G401 (cell line): Measurements from ENCODE around the gene KCNG4. TPM values are rescaled to one million over a fixed set of nuclear protein-coding genes. Genes with fewer than 3 reads are reported as not detected.

Experiments
- DNase-seq: peaks from one replicate; pipeline ENCODE4 v3.0.0-alpha.2; 2015; ENCODE audit warnings: low spot score
- in situ Hi-C: cut with HindIII; loops from 2 replicates; pipeline ENCODE4 v1.10.0; 2016; ENCODE audit warnings: low sequenced_read_pairs, mixed read lengths
- total RNA-seq: library from RNA; depleted of rRNA; stranded (reverse); fragments of >200 nt; shearing (Covaris generic); gene quantifications from 2 replicates; pipeline ENCODE4 v1.2.3, GENCODE V29; 2014

KCNG4 gene
- total RNA-seq, 1 experiment from 2014 or later = not detected

DNA sequence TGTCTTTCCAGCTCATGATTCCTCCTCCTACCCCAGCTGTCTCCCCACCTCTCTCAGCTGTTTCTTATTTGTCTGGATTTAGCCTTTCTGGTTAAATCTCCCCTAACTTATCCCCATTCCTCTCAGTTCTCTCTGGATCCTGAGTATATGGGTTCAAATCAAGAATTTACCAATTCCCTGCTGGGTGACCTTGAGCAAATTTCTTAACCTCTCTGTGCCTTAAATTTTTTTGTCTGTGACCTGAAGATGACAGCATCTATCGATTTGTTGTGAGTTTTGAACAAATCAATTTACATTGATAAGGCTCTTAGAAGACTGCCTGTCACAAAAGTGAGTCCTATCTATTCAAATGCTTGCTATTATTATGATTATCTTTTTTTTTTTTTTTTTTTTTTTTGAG is 2.0 kb upstream of the KCNG4 start:
- in situ Hi-C loops = no loop called here
- DNase-seq = no peak

DNA sequence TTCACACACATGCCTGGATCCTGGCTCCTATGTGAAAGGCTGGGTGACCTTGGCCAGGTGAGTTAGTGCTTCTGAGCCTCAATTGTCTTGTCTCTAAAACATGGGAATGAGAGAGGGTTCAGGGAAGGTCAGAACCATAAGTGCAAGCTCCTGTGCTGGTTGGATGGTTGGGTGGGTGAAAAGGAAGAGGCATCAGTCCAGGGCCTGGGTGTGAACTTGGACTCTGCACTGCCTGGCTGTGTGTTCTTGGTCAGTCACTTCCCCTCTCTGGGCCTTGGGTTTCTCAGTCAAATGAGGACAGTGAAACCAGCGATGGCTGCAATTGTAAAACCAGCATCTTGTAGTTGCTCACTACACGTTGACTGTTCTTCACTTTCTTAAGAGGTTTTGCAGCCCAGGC is 643 bp upstream of the KCNG4 start:
- in situ Hi-C loops = no loop called here
- DNase-seq = no peak

DNA sequence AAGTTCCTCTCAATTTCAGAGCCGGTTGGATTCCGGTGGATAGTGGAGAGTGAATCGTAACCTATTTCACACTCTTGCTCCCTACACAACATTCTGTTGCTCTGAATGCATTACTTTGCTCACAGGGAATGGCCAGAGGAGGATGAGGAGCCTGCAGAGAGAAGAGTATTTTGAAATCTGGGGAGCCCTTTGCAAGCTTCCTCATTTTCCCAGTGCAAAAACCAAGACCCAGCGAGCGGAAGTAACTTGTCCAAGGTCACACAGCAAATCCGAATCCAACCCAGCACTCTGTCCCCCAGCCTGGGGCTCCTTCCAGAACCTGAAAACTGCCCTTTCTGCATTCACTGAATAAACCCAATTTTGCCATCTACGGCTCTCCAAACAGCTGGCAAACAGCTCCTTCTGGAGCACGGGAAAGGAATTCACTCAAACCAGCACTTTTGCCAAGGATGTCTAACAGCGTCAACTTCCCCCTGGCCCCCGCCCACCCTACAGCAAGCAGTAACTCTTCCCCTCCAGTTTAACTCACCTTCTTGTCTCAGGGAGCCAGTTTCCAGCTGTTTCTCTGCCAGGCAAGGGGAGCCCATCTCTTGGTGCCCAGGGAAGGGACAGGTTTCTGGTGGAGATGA is 557 bp downstream of the KCNG4 start:
- in situ Hi-C loops = no loop called here
- DNase-seq = no peak

DNA sequence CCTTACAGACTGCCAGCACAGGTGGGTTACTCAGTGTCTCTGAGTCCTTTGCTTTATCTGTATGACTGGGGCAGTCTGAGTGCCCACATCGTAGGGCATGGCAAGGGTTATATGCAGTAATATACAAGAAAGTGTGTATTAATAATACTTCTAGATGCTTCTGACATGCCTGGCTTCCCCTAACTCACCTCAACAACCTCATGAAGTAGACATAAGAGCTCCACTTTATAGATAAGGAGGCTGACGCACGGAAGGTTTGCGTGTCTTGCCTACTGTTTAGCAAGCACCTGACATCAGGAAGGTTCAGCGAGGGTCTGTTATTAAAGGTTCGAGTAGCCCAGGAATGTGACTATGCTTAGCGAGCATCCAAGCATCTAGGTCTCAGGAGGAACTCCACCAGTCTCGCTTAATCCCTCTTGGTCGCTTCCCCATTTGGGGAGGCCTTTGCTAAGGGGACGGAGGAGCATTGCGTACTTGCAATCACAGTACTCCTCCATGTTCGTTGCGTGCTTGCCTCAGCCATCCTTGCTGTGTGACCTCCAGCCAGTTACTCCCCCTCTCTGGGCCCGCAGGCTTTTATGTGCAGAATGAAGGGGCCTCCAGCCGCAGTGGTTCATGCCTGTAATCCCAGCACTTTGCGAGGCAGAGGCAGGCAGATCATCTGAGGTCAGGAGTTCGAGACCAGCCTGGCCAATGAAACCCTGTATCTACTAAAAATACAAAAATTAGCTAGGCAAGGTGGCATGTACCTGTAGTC is 1.6 kb downstream of the KCNG4 start:
- in situ Hi-C loops = no loop called here

DNA sequence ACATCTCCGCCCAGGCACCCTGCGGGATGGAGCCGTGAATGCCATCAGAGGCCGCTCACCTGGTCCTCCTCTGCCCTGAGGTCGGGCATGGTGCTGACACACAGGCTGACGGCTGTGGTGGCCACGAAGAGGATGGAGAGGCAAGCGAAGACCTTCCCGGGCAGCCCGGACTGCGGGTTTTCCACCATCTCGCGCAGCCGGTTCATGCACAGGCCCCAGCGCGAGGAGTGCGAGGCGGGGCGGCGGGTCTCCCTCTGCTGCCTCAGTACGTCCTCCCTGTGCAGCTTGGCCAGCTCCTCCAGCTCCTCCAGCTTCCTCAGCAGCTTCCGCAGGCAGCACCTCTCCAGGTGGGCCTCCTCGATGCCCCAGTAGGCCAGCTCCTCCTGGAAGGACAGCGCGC is 3.1 kb downstream of the KCNG4 start:
- in situ Hi-C loops = no loop called here
- DNase-seq = no peak

More for the DNA sequence above, 1.6 kb downstream of the KCNG4 start:
- no peak for DNase-seq

DNA sequence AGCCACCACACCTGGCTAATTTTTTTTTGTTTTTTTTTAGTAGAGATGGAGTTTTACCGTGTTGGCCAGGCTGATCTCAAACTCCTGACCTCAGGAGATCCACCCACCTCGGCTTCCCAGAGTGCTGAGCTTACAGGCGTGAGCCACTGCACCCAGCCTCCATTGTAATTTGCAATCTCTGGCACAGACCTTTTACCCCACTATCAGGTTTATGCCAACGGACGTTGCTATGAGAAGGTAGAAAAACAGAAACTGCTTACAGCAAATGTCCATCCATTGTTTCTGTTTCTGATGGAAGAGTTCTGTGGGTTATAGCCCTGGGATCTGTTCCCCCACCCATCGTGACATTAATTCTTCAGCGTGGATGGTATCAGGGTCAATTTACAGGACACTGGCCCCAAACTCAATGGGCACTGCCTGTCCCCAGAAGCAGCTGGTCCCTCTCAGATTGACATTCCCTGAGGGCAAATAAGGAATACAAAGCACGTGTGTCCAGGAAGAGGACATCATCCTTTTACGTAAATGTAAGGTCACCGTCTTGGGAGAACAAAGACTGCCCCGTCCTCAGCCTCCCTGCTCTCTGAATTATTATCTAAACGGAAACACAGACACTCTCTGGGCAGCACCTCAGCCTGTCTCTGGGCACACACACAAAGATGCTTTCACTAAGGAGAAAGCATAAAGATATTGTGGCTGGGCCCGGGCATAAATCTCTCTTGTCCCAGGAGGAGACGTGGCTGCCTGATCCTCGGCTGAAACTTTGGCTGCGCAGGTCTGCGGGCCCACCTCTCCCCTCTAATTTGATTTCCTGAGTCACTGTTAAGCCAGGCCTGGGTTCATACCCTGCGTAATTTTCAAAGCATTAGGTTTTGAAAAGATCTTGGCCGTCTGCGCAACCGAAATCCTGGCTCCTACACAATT is 5.2 kb downstream of the KCNG4 start:
- in situ Hi-C loops = no loop called here
- no peak for DNase-seq

DNA sequence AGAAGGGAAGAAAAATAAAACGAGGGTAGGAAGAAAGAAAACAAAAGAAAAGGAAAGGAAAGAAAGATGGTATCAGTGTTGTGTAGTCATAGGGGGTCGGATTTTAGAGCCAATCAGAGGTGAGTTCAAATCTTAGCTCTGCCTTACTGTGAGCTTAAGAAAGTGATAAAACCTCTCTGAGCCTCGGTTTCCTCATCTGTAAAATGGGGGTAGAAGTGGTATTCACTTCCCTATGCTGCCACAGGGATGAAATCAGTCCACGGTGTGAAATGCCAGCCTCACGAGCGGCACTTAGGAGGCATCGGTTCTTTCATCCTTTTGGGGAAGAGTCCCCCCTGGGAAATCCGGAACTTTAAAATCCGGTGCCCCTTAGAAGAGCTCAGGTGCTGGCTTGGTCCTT is 6.1 kb downstream of the KCNG4 start:
- in situ Hi-C loops = no loop called here
- no peak for DNase-seq

DNA sequence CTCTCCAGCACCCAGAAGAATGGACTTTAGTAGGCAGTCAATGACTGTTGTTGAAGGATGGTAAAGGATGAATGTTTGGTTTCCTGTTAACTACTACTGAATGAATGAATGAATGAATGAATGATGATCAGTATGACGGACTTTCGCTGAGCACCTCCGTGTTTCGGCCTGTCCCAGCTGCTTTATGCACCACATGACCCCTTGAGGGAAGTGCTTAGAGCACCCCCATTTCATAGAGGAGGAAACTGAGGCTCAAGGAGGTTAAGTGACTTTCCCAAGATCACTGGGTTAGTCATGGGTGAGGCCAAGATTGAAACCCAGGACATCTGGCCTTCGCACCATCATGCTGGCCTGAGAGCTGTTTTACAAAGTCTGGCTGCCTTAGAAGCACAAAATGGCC is 6.8 kb downstream of the KCNG4 start:
- in situ Hi-C loops = no loop called here
- DNase-seq = no peak

DNA sequence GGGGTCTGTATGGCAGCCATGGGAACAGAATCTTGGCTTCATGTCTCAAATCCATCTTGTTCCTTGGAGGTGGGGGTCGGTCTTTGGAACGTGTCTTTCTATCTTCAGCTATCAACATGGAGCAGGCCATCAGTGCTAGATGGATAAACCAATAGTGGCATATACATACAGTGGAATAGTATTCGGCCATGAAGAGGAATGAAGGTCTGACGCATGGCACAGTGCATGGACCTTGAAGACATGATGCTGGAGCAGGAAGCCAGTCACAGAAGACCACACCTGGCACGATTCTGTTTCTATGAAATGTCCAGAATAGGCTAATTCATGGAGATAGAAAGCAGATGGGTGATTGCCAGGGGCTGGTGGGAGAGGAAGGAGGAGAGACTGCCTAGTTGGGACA is 7.8 kb downstream of the KCNG4 start:
- no peak for DNase-seq
- in situ Hi-C loops = no loop called here

DNA sequence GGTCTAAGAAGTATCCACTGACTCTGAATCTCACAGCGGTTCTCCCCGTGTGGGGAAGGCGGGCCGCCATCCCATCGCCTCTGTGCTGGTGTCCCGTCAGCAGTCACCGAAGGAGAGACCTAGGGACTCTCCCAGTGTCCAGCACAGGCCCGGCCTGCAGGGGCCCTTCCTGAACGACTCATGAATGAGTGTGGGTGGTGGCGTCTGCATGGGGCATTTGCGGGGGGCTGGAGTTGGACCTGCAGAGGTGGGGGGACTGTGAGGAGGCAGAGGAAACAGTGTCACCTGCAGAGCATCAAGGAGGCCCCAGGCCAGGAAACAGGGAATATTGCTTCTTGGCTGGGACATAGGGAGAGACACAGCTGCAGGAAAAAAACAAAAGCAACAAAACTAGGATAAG is 10.3 kb downstream of the KCNG4 start:
- in situ Hi-C loops = no loop called here
- no peak for DNase-seq

DNA sequence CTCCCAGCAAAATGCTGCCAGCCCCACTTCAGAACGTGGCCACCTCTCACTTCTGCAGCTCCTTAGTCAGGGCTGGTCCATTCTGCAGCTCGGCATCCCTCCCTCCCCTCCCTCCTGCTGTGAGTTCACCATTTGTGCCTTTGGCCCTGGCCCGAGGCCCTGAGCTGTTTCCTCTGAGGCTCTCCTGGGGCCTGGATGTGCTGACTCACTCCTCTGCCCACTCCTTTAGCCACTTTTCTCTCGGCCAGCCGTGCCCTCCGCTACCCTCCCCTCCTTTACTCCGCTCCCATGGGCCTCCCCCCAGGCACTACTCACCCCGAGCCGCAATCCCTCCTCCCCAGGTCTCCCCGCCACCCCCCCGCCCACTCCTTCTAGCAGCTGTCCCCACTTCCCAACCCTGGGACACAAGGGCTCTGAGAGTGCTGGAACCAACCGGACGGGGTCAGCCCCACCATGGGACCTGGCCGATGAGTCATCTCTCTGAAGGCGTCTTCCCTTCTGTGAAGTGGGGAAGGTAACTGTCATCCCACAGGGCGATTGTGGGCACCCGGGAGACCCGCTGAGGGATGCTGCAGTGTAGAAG is 11.5 kb downstream of the KCNG4 start:
- peak; percentile 4 for DNase-seq
- in situ Hi-C loops = no loop called here

DNA sequence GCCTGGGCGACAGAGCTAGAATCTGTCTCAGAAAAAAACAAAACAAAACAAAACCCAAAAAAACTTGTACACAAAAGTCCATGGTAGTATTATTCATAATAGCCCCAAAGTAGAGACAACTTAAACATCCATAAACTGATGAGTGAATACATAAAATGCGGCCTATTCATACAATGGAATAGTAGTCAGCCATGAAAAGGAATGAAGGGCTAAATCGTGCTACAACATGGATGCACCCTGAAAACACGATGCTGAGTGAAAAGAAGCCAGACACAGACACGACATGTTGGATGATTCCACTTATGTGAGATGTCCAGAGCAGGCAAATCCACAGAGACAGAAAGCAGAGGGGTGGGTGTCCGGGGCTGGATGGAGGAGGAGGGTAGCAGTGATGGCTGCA is 12.3 kb downstream of the KCNG4 start:
- in situ Hi-C loops = no loop called here
- DNase-seq = no peak

DNA sequence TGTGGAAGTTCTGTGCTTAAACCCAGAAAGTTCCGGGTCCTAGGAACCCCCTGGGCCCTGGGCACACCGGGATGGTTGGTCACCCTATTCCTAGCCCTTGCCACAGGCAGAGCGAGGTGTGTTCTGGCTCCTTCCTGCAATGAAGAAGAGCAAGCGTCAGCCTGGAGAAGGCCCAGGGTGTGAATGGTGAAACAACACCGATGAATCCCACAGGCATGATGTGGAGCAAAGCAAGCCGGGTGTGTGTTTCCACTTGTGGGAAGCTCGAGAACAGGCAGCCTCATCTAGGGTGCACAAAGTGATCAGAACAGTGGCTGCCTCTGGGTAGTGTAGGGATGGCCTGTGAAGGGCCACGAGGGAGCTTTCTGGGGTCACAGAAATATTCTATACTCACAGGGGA is 13.8 kb downstream of the KCNG4 start:
- in situ Hi-C loops = no loop called here
- DNase-seq = no peak

DNA sequence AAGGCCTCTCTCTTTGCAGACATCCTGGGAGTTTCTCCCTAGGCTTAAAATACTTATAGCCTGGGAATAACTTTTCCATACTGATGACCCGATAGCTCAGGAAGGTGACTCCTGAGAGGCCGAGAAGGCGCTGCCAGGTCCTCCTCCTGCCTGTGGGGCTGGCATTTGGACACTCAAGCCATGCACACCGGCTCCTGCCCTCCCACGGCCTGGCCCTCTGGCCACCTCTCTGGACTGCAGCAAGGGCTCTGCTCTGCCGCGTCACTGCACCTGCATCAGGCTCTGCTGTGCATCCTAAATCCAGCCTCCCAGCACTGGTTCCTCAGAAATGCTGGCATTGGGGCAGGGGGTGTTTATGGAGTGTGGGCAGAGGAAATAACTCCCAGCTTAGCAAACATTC is 14.2 kb downstream of the KCNG4 start:
- no peak for DNase-seq
- in situ Hi-C loops = no loop called here

DNA sequence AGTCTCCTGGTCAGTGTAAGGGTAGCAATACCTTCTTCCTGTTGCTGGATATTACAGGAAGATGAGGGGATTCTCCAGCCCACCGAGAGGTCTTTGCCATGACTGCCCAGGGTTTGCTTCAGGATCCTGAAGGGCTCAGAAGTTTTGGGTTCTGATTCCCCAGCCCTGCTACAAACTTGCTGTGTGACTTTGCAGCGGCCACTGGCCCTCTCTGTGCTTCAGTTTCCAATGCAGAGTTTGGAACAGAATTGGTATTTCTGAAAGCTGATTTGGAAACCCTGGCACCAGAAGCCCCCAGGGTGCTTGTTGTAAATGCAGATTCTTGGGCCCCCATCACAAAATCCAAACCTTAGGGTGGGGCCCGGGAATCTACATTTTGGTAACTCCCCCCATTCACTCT is 14.7 kb downstream of the KCNG4 start:
- in situ Hi-C loops = no loop called here
- no peak for DNase-seq

DNA sequence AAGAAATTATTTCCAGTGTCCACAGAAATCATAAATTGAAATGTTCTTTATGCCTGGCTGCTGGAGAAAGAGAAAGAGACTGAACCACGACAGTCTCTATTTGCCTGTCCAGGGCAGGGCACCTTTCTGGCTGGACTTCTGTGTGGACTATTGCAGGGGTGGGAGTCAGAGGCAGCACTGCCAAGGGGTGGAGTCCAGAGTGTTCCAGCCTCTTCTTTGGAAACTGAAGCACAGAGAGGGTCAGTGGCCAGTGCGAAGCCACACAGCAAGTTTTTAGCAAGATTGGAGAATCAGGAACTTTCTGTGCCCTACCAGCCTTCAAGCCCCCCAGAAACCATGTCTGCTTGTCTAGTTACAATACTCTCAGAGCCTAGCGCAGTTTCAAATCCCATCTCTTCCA is 15.3 kb downstream of the KCNG4 start:
- in situ Hi-C loops = no loop called here
- DNase-seq = no peak

DNA sequence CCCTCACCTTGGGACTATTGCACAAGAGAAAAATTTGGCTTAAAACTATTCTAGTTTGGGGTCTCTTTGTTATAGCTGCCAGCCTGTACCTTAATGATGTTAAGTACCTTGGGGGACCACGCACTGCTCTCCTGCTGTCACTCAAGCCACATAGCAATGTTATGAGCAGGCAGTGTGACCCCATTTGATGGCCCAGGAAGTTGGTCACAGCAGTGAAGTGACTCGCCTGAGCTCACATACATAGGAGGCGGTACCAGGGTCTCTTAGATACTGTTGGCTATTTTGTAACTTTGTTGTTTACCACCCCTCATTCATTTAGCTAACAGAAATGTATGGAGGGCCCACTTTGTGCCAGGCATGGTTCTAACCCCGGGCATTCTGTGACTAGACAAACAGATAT is 16.4 kb downstream of the KCNG4 start:
- in situ Hi-C loops = no loop called here
- DNase-seq = no peak

DNA sequence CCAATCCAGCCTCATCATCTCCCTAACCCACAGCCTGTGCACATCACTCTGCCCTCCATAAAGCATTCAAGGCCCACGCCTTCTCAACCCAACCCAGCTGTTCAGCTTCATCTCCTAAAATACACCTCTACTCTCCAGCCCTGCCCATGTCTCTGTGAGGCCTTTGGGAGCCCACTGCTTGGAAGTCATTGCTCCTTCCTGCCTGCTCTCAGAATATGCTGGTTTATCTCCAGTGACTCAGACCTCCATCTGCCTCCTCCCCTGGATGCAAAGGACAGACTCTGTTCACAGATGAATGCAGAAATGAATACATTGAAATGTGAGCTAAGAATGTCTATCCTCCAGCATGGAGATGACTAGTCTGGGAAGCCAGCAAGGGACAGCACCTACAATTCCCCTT is 19.0 kb downstream of the KCNG4 start:
- in situ Hi-C loops = no loop called here
- no peak for DNase-seq

DNA sequence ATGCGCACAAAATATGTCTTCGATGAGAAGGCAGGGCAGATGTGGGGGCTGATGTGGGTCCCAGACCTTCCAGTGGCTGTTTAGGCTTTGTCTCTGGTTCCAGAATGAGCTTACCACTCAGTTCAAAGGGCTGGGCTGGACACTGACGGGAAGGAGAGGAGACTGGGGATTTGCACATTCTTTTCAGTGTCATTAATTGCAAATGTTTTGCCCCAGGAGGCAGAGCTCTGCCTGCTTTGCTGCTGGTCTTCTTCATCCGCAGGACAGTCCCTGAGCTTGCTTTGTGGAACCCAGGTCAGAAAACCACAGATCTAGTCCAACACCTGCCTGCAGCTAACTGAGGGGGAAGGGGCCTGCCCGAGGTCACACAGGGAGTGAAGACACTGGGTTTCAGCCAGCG is 20.9 kb downstream of the KCNG4 start:
- in situ Hi-C loops = no loop called here
- DNase-seq = no peak
